Brain microvascular endothelial cell (primary cell): ENCODE measurements around the gene SIGLEC5.
"Not testable (repeated sequence)": the region's sequence is repeated elsewhere in the genome, so short reads cannot be mapped to it uniquely, and the experiment has no call there.

Source experiments
- DNase-seq: peaks from one replicate; pipeline ENCODE4 v3.0.0-alpha.2; 2020
- H3K27ac ChIP-seq: fragments of 250-450 bp; sonication (Bioruptor Pico); 2 replicates; pipeline ENCODE4 v1.5.1; 2020; ENCODE audit warnings: mild to moderate bottlenecking, moderate library complexity
- H3K27me3 ChIP-seq: fragments of 250-450 bp; sonication (Bioruptor Pico); replicated peaks from 2 replicates; pipeline ENCODE4 v1.5.1; 2020; ENCODE audit warnings: mild to moderate bottlenecking
- H3K36me3 ChIP-seq: fragments of 250-450 bp; sonication (Bioruptor Pico); replicated peaks from 2 replicates; pipeline ENCODE4 v1.5.1; 2020; ENCODE audit warnings: mild to moderate bottlenecking
- H3K4me3 ChIP-seq: 2 replicates; pipeline ENCODE4 v1.5.1; 2011; ENCODE audit warnings: low read depth, mild to moderate bottlenecking, control low read depth, low read length, moderate library complexity
- in situ Hi-C: cut with HindIII; loops from 2 replicates; pipeline ENCODE4 v1.10.0; 2017; ENCODE audit warnings: low sequenced_read_pairs, low pct_ligation_motif_present
- TF ChIP-seq, protein P1 (sequence below): IDR thresholded peaks from 2 replicates; pipeline ENCODE4 v1.5.1; 2011; ENCODE audit warnings: low read depth, mild to moderate bottlenecking, moderate library complexity, low read length, control low read depth, inconsistent platforms; ENCODE audit errors: missing control alignments

The SIGLEC5 gene, protein sequence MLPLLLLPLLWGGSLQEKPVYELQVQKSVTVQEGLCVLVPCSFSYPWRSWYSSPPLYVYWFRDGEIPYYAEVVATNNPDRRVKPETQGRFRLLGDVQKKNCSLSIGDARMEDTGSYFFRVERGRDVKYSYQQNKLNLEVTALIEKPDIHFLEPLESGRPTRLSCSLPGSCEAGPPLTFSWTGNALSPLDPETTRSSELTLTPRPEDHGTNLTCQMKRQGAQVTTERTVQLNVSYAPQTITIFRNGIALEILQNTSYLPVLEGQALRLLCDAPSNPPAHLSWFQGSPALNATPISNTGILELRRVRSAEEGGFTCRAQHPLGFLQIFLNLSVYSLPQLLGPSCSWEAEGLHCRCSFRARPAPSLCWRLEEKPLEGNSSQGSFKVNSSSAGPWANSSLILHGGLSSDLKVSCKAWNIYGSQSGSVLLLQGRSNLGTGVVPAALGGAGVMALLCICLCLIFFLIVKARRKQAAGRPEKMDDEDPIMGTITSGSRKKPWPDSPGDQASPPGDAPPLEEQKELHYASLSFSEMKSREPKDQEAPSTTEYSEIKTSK

DNA sequence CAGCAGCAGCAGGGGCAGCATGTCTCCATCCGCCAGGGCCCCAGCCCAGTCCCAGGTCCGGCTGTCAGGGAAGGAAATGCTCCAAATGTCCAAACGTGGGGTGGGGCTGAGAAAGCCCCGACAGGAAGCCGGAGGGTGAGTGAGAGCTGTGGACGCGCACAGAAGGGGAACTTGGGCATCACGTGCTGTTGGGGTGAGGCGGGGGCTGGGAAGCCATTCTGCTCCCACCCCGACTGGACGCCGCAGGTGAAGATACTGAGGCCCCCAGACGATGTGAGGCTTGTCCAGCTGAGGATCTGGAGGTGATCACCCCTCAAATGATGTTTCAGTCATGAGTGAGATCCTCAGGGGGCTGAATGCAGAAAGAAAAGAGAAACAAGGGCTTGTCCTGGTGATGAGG lies at the start of gene SIGLEC5:
Gene SIGLEC5 (minus strand): TSS at position 87 of the 400 bp plus-strand sequence. CDS start 66 bp downstream, at position 21.
- H3K27me3 ChIP-seq, H3K36me3 ChIP-seq, DNase-seq, H3K4me3 ChIP-seq, in situ Hi-C loops, H3K27ac ChIP-seq: not testable (repeated sequence)

DNA sequence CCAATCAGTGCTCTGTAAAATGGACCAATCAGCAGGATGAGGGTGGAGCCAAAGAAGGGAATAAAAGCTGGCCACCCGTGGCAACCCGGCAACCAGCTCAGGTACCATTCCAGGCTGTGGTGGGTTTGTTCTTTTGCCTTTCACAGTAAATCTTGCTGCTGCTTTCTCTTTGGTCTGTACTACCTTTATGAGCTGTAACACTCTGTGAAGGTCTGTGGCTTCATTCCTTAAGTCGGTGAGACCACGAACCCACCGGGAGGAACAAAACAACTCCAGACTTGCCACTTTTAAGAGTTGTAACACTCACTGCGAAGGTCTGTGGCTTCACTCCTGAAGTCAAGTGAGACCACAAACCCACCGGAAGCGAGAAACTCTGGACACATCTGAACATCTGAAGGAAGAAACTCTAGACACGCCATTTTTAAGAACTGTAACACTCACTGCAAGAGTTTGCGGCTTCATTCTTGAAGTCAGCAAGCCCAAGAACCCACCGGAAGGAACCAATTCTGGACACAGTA lies 46.4 kb upstream of the SIGLEC5 start:
- Histone ChIP-seq H3K27ac (no peak overlapping the region), H3K27me3 (no peaks in the 10 kb centered on the region), H3K36me3 (no peaks in the 10 kb centered on the region), H3K4me3 (no peak overlapping the region)
- in situ Hi-C loops, result no loop called here
- TF ChIP-seq, protein P1, sequence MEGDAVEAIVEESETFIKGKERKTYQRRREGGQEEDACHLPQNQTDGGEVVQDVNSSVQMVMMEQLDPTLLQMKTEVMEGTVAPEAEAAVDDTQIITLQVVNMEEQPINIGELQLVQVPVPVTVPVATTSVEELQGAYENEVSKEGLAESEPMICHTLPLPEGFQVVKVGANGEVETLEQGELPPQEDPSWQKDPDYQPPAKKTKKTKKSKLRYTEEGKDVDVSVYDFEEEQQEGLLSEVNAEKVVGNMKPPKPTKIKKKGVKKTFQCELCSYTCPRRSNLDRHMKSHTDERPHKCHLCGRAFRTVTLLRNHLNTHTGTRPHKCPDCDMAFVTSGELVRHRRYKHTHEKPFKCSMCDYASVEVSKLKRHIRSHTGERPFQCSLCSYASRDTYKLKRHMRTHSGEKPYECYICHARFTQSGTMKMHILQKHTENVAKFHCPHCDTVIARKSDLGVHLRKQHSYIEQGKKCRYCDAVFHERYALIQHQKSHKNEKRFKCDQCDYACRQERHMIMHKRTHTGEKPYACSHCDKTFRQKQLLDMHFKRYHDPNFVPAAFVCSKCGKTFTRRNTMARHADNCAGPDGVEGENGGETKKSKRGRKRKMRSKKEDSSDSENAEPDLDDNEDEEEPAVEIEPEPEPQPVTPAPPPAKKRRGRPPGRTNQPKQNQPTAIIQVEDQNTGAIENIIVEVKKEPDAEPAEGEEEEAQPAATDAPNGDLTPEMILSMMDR, result no peak
- no peak for DNase-seq

DNA sequence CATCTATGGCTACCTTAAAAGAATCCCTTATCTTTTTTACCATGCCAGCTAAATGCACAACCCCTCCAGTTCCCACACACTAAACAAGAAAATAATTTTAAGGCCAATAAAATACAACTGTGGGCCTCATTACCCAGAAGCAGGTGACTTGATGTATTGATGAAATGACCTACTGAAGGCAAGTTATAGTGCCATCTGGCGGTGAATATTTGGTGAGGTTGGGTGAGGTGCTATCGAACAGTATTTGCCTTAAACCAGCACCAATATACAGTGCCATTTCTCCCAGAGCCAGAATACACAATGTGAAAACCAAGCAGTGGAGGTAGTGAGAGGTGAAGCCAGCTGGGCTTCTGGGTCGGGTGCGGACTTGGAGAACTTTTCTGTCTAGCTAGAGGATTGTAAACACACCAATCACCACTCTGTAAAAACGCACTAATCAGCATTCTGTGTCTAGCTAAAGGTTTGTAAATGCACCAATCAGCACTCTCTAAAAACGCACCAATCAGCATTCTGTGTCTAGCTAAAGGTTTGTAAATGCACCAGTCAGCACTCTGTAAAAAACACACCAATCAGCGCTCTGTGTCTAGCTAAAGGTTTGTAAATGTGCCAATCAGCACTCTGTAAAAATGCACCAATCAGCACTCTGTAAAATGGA lies 45.8 kb upstream of the SIGLEC5 start:
- H3K27me3 ChIP-seq, H3K27ac ChIP-seq, H3K36me3 ChIP-seq, in situ Hi-C loops, H3K4me3 ChIP-seq: not testable (repeated sequence)
- DNase-seq, result peak; percentile 14
- TF ChIP-seq, protein P1, result peak; percentile 49

DNA sequence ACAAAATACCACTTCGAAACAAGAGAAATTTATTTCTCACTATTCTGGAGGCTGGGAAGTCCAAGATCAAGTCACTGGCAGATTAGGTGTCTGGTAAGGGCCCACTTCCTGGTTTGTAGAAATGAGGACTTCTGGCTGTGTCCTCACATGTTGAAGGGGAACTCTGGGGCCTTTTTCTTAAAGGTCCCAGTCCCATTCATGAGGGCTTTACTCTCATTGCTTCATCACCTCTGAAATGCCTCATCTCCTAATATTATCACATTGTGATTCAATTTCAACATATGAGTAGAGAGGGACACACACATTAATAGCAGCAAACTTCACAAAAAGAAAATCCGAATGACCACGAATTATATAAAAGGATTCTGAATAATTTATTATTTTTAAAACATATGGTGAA lies 38.0 kb upstream of the SIGLEC5 start:
- DNase-seq, result no peak
- Histone ChIP-seq H3K27ac (no peak overlapping the region), H3K4me3 (no peak overlapping the region), H3K27me3 (no peaks in the 10 kb centered on the region), H3K36me3 (no peaks in the 10 kb centered on the region)
- TF ChIP-seq, protein P1, result no peak
- in situ Hi-C loops, result no loop called here

DNA sequence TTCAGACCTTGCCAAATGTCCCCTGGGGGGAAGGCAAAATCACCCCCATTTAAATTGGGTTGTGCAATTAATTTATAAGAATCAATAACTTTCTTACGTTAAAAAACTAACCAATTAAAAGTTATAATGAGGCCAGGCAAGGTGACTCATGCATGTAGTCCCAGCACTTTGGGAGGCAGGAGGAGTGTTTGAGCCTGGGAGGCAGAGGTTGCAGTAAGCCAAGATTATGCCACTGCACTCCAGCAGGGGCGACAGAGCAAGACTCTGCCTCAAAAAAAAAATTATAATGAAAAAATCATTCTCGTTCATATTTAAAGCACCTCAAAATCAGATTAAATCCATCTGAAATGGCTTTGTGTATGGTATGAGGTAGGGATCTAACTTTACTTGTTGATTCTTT lies 34.8 kb upstream of the SIGLEC5 start:
- DNase-seq, result peak; percentile 17
- H3K27ac ChIP-seq, result no peak overlapping the region
- no peaks in the 10 kb centered on the region for H3K27me3 ChIP-seq
- TF ChIP-seq, protein P1, result peak; percentile 59
- in situ Hi-C loops, result no loop called here
- no peaks in the 10 kb centered on the region for H3K36me3 ChIP-seq
- no peak overlapping the region for H3K4me3 ChIP-seq

DNA sequence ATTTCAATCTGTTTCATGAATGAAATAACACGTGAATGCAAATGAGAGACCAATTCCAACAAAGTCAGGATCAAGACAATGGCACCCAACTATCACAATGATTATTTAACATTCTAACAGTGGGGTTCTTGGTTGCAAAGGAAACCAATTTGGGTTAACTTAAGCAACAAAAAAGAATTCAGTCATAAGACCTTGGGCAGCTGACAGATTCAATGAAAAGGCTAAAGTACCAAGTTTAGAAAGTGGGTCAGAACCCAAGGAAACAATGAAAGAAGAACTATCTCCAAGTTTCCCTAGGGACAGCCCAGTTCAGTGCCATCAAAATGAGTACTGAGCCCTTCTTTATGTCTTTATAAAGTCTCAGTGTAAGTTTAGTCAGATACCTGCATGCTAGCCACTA lies 33.9 kb upstream of the SIGLEC5 start:
- H3K27ac ChIP-seq, result no peak overlapping the region
- TF ChIP-seq, protein P1, result no peak
- DNase-seq, result no peak
- no peaks in the 10 kb centered on the region for H3K36me3 ChIP-seq
- in situ Hi-C loops, result no loop called here
- no peak overlapping the region for H3K4me3 ChIP-seq
- no peaks in the 10 kb centered on the region for H3K27me3 ChIP-seq
